ENCODE measurements around the gene PDE4B.

DNA sequence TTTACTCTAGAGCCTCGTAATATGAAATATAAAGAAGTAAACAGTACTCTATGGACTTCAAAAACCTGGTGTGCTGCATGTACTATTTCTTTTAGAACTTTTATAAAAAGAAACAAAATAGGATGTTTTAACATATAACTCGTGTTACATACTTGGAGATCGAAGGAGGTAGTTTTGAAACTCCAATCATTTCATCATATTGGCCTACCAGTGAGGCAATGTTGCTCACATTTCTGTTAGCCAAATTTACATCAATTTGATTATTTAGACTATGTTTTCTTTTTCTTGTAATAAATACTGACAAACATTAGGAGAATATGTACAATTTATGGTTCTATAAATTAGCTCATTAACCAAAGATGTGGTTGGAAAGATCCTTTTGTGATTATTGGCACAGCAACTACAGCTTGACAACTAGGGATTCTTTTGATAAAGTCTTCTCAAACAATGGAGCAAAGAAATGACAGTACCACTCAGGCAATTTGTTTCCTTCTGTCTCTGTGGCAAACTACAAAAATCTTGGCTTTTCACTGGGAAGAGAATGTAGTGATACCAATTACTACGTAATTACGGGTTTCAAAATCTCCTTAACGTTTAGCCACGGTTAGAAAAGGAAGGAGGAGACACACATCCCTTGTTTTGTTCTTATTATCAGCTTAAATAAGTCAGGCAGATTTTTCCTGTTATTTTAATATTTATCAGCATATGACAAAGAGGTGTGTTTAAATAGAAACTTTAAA, 474.7 kb downstream of the PDE4B start:
- TF ChIP-seq TAF1 (IDR thresholded peaks at IDR 0.05; ENCODE audit: low read depth, low read length): no peak
- no peak for TF ChIP-seq SPI1 (IDR thresholded peaks at IDR 0.05; ENCODE audit: low read depth, low read length)
